NCI-H2196 treated with DMSO at 0.1 percent for 48 hours (cell line): ENCODE data around the gene DUSP12.

Source experiments
- DNase-seq: peaks from one replicate; lab custom pipeline; 2025; ENCODE audit not compliant: unreplicated experiment; lab: John Stamatoyannopoulos, UW

DUSP12 gene

GRCh38 chr1:161726473-161727255, 22.9 kb upstream of the DUSP12 start:
- DNase-seq = peak; percentile 29

GRCh38 chr1:161727256-161727924, 22.2 kb upstream of the DUSP12 start:
- DNase-seq = no peak

DNA sequence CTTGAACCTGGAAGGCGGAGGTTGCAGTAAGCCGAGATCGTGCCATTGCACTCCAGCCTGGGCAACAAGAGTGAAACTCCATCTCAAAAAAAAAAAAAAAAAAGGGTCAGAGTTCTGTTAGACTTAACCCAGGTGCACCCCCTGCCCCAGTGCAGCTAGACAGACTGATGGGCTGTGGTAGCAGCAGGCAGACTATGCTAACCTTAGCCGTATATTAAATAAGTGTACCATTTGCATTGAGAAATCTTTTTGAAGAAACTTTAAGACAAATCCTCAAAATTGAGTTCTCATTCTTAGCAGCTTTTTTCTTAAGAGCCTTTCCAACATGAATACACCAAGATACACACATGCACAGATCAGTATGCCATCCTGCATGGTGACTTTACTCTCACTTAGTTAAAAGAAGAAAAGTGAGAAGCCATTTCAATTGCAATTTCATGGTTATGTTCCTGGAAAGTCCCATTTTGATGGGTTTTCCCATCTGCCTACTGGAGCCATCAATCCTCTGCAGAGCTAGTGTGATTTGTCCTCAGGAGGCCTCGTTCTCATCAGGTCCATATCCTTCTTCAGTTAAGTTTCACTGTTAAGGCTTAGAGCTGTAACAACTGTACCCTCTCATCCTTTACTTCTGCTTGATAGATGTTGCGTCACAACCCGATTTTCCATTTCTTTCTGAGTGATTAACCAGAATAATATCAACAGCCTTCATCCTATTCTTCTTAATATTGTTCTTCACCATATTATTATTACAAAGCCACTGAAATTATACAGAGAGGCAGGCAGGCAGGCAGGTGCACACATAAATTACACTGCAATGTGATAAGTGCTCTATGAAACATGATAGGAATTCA, 21.0 kb upstream of the DUSP12 start:
- DNase-seq = no peak

GRCh38 chr1:161730050-161730564, 19.5 kb upstream of the DUSP12 start:
- DNase-seq = no peak

DNA sequence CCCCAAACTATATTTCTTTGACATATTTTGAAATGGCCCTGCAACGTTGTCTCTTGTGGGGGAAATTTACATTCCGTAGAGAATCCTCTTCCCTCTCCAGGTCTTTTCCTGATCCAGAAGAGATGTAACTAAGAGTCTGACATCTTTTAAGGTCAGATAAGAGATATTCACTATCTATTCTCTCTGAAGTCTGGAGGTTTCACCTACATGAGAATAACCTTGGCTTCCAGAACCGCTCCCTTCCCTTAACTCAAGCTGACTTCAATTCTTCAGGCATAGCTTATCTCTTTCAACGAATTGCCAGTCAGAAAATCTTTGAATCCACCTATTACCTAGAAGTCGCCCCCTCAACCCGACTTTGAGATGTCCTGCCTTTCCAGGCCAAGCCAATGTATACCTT, 18.3 kb upstream of the DUSP12 start:
- DNase-seq = no peak

DNA sequence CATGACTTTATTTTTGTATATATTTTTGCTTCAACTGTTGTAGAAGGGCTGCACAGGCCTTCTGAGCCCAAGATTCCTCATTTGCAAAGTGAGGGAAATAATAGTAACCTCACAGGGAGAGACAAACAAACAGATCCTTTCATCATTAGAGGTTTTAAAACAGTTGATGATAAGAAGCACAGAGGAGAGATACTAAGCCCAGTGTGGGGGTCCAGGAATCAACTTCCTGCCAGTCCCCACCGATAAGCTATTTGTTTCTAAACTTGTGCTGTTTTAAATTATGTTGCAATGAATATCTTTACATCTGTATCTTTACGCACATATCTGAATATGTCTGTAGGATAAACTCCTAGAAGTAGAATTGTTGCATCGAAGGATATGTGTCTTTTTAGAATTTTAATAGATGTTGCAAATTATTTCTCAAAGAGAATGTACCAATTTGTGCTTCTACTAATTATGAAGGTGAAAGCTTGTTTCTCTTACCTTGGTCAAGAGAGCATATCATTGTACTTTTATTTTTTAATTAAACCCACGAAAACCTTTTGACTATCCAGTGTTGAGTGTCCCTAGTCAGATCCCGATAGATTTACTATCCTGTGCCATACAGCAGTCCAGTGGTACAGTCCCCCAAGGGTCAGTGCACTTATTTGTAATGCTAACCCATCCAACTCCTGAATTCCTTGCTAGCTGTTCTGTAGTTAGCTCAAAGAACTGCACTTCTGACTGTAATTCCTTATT, 17.4 kb upstream of the DUSP12 start:
- no peak for DNase-seq

GRCh38 chr1:161733526-161733925, 16.1 kb upstream of the DUSP12 start:
- no peak for DNase-seq

DNA sequence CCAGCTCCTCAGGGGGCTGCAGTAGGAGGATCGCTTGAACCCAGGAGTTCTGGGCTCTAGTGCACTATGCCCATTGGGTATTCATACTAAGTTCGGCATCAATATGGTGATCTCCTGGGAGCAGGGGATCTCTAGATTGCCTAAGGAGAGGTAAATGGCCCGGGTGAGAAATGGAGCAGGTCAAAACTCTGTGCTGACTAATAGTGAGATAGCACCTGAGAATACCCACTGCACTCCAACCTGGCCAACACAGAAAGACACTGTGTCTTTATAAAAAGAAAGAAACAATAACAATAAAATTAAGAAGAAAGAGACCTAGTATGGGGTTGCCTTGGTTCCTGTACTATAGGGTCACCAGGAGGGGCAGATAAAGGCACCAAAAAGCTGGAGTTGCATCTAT, 13.7 kb upstream of the DUSP12 start:
- no peak for DNase-seq

DNA sequence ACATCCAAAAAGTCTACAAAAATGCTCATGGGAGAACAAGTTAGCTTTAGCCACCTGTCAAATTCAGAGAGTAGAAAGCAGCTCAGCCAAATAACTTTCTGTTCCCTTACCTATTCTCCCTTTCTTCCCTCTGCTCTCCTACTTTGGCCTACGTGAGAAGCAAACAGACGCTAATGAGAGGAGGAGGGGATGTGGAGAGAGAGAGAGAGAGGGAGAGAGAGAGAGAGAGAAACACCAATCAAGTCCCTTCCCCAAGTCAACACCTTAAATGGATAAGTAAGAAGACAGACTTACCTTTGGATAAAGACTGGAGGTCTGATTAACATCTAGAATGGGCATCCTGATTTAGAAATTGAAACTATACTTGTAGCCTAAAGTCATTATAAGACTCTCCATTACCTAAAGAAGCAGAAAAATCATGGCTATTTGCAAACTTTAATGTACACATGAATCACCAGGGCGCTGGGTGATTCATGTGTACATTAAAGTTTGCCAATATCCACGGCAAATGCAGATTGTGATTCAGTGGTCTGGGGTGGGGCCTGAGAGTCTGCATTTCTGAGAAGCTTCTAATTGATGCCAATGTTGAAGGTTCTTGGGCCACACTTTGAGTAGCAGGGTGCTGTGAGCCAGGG, 13.1 kb upstream of the DUSP12 start:
- DNase-seq = no peak

DNA sequence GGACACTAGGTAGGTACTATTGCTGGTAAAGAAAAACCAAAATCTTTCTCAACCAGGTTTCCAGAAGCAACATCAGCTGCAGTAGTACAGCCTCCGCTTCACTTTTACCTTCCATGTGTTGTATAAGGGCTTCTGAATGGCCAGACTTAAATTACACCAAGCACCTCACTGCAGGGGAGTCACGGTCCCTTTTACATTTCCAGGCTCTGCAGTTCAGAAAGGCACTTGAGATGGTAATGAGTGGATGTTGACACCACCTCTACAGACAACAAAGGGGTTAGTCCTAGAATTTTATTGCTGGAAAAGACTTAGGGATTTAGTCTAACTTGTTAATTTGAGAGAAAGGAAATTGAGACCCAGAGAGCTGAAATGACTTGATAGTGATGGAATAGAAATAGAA, 12.0 kb upstream of the DUSP12 start:
- no peak for DNase-seq

DNA sequence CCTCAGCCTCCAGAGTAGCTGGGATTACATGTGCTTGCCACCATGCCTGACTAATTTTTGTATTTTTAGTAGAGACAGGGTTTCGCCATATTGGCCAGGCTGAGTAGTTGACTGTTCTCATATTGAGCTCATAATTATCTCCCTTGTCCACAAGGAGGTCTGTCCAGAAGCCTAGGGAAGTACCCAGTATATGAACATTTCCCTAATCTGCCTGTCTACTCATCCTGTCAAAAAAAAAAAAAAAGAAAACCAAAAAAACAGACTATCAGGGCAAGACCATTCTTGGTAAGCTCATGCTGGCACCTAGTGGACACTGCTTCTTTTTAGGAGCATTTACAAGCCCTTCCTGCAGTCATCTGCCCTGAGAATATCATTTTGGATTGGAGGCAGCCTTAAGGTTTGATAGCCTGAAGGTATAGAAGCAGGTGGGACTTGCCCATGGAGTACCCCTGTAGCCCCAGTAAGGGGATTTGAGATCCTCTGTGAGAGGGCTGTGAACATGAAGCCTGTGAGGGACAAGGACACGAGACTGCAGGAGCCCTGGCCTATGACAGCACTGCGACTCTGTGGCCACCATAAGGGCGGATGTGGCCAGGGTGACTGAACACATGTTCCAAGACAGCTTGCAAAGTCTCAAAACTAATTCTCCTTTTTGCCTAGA, 10.8 kb upstream of the DUSP12 start:
- DNase-seq = no peak

DNA sequence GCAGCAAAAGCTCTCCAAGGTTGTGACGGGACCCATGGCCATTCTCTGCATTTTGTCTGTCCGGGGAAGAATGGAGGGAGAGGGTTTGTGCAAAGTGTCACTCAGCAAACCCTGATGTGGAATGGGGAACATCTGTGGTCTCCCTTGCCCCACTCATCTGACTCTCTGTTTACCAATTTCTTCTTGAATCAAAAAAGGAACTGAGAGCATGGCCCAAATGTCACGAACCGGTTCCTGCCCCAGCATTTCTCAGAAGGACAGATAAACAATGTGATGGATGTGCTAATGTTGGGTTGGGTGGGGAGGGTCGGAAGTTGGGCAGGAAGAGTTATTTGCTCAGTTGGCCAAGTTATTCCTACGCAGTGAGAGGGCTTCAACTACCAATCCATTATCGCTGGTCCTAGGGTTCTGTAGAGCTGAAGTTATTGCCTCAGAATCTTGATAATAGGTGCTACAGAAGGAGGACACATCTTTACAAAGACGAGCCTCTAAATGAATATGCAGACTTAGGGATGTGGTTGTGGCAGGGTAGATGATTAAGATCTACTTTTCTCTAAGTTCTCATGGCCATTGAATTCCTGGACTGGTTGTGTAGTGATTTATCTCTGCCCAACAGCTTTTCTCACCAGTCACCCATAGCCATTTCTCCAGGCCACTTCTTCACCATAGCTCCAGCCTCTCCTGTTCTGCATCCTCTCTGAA, 9.6 kb upstream of the DUSP12 start:
- no peak for DNase-seq

- DNase-seq = no peak
These were observed 8.7 kb upstream of the DUSP12 start for GRCh38 chr1:161740921-161741320.

GRCh38 chr1:161743231-161743630, 6.4 kb upstream of the DUSP12 start:
- no peak for DNase-seq

- DNase-seq = no peak
These were observed 1.8 kb upstream of the DUSP12 start for GRCh38 chr1:161747801-161748200.

DNA sequence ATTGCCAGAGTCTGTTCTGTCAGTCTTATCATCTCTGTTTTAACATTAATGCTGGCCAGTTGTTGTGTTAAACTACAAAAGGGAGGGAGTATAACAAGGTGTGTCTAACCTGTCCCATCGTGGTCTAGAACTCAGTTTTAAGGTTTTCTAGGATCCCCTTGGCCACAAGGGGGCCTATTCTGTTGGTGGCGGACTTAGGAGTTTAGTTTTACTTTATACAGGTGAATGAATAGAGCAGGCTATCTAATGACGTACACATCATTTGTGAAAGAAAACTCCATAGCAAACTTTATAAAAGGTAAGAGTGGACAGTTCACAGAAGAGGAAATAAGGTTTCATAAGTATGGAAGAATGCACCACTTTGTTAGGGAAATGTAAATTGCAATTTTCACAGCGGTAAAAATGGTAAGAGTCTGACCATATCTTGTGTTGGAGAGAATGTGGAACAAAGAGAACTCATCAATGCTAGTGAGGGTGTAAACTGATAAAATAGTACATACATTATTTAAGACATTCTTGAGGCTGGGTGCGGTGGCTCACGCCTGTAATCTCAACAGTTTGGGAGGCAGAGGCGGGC, 14.0 kb downstream of the DUSP12 start:
- DNase-seq = no peak

GRCh38 chr1:161766102-161766981, 16.8 kb downstream of the DUSP12 start, which contains the start of gene ATF6:
TSS of gene ATF6 (plus strand) at chr1:161766320. CDS start at chr1:161766361, 41 bp downstream.
- peak; percentile 72 for DNase-seq

GRCh38 chr1:161768461-161768860, 18.9 kb downstream of the DUSP12 start:
- no peak for DNase-seq
